ENCODE measurements around the gene KLHL6.

- TF ChIP-seq POLR2A (IDR thresholded peaks at IDR 0.05) (no peak), CTCF (IDR thresholded peaks at IDR 0.05) (no peak), EP300 (IDR thresholded peaks at IDR 0.05) (no peak), POLR2AphosphoS5 (IDR thresholded peaks at IDR 0.05) (no peak)
Observed at GRCh38 chr3:183537295-183537730, 18.2 kb downstream of the KLHL6 start.

Data from sigmoid colon (tissue), 4 donors.